IMR-90 (cell line): ENCODE data around the gene EMID1. TPM values are rescaled to one million over a fixed set of nuclear protein-coding genes. Genes with fewer than 3 reads are reported as not detected.

ENCODE experiments used
- ATAC-seq: fragments of 200-7000 bp; cut with Tn5 transposase; 2 replicates; pipeline ENCODE4 v1.9.1; 2020; ENCODE audit warnings: low read depth, mild to moderate bottlenecking, moderate library complexity
- BruUV-seq: library from RNA; stranded (reverse); fragments of 400-500 nt; replicated peaks from 2 replicates; lab custom pipeline; 2021; lab: Mats Ljungman, UMichigan
- CTCF ChIA-PET: fragments of 300-600 bp; formaldehyde crosslinking; extraction: SDS; loops from one replicate; lab custom pipeline; 2021; ENCODE audit warnings: antibody characterized with exemption; lab: Yijun Ruan, JAX
- POLR2A ChIA-PET: fragments of 300-600 bp; sonication (Branson Sonifier 250); formaldehyde crosslinking; loops from one replicate; lab custom pipeline; 2022; ENCODE audit warnings: antibody characterized with exemption; ENCODE audit not compliant: unreplicated experiment; lab: Charles Lee
- DNase-seq: peaks from one replicate; pipeline ENCODE4 v3.0.0; 2013
- H2AFZ ChIP-seq: replicated peaks from 2 replicates; pipeline ENCODE3; 2013; ENCODE audit warnings: low read length, mild to moderate bottlenecking; ENCODE audit not compliant: poor library complexity
- H2AK5ac ChIP-seq: 2 replicates; pipeline ENCODE4 v1.6.1; 2013; ENCODE audit warnings: low read depth, low read length, inconsistent platforms
- H2AK9ac ChIP-seq: replicated peaks from 2 replicates; pipeline ENCODE3; 2013; ENCODE audit warnings: mild to moderate bottlenecking, low read depth, low read length, moderate library complexity; ENCODE audit not compliant: poor library complexity
- H2BK120ac ChIP-seq: 2 replicates; pipeline ENCODE4 v1.6.1; 2013; ENCODE audit warnings: low read depth, low read length, inconsistent platforms
- H2BK15ac ChIP-seq: 3 replicates; pipeline ENCODE4 v1.6.1; 2013; ENCODE audit warnings: low read depth, low read length, inconsistent platforms
- H2BK20ac ChIP-seq: 2 replicates; pipeline ENCODE4 v1.6.1; 2013; ENCODE audit warnings: low read depth, mild to moderate bottlenecking, inconsistent platforms, low read length, moderate library complexity
- H2BK5ac ChIP-seq: 2 replicates; pipeline ENCODE4 v1.6.1; 2013; ENCODE audit warnings: mild to moderate bottlenecking, low read depth, low read length, inconsistent platforms; ENCODE audit not compliant: poor library complexity, severe bottlenecking
- H3K14ac ChIP-seq: replicated peaks from 2 replicates; pipeline ENCODE4 v1.6.1; 2013; ENCODE audit warnings: low read depth, low read length, inconsistent platforms
- H3K18ac ChIP-seq: 2 replicates; pipeline ENCODE4 v1.6.1; 2013; ENCODE audit warnings: low read depth, low read length, control low read depth
- H3K23ac ChIP-seq: 2 replicates; pipeline ENCODE4 v1.6.1; 2013; ENCODE audit warnings: low read depth, low read length, inconsistent platforms
- H3K27ac ChIP-seq: 2 replicates; pipeline ENCODE4 v1.5.1; 2013; ENCODE audit warnings: mild to moderate bottlenecking, control low read depth, low read length; ENCODE audit not compliant: insufficient read depth
- H3K27me3 ChIP-seq: 2 replicates; pipeline ENCODE4 v1.6.1; 2013; ENCODE audit warnings: low read length; ENCODE audit not compliant: control insufficient read depth, insufficient read depth
- H3K36me3 ChIP-seq: 2 replicates; pipeline ENCODE4 v1.6.1; 2013; ENCODE audit warnings: low read length, mixed read lengths; ENCODE audit not compliant: control insufficient read depth, insufficient read depth
- H3K4ac ChIP-seq: 2 replicates; pipeline ENCODE4 v1.6.1; 2013; ENCODE audit warnings: low read depth, low read length, inconsistent platforms
- H3K4me1 ChIP-seq: 2 replicates; pipeline ENCODE4 v1.6.1; 2013; ENCODE audit warnings: low read length, mixed read lengths; ENCODE audit not compliant: control insufficient read depth, insufficient read depth
- H3K4me2 ChIP-seq: 2 replicates; pipeline ENCODE4 v1.6.1; 2013; ENCODE audit warnings: low read depth, mild to moderate bottlenecking, control low read depth, low read length, moderate library complexity
- H3K4me3 ChIP-seq: 2 replicates; pipeline ENCODE4 v1.5.1; 2013; ENCODE audit warnings: low read depth, mild to moderate bottlenecking, control low read depth, low read length, moderate library complexity; ENCODE audit not compliant: insufficient read depth
- H3K56ac ChIP-seq: 2 replicates; pipeline ENCODE4 v1.6.1; 2013; ENCODE audit warnings: low read length, inconsistent platforms; ENCODE audit not compliant: insufficient read depth; ENCODE audit errors: extremely low read depth
- H3K79me1 ChIP-seq, 2 experiments: 2 replicates each; pipeline ENCODE4 v1.6.1; 2013; ENCODE audit warnings: low read length in 2 of 2, inconsistent platforms in 1 of 2, low read depth in 1 of 2
- H3K9ac ChIP-seq: 2 replicates; pipeline ENCODE4 v1.6.1; 2013; ENCODE audit warnings: low read depth, low read length, control low read depth
- H3K9me1 ChIP-seq: 2 replicates; pipeline ENCODE4 v1.6.1; 2013; ENCODE audit warnings: low read length, inconsistent platforms; ENCODE audit not compliant: insufficient read depth
- H3K9me3 ChIP-seq: 2 replicates; pipeline ENCODE4 v1.6.1; 2013; ENCODE audit warnings: low read length; ENCODE audit not compliant: control insufficient read depth, insufficient read depth
- H4K20me1 ChIP-seq: 2 replicates; pipeline ENCODE4 v1.6.1; 2013; ENCODE audit warnings: low read length, inconsistent platforms; ENCODE audit not compliant: insufficient read depth
- H4K5ac ChIP-seq: 2 replicates; pipeline ENCODE4 v1.6.1; 2013; ENCODE audit warnings: mild to moderate bottlenecking, low read depth, low read length, control low read depth
- H4K8ac ChIP-seq, 2 experiments: 2 replicates each; pipeline ENCODE4 v1.6.1; 2013; ENCODE audit warnings: low read depth in 2 of 2, low read length in 2 of 2, control low read depth in 1 of 2, inconsistent platforms in 1 of 2
- H4K91ac ChIP-seq: 2 replicates; pipeline ENCODE4 v1.6.1; 2013; ENCODE audit warnings: low read depth, low read length, inconsistent platforms; ENCODE audit not compliant: insufficient read depth
- BHLHE40 ChIP-seq: fragments of 150-350 bp; IDR thresholded peaks from 2 replicates; pipeline ENCODE4 v1.6.1; 2016; ENCODE audit warnings: mild to moderate bottlenecking, low read depth, low read length
- CEBPB ChIP-seq: IDR thresholded peaks from 2 replicates; pipeline ENCODE4 v1.6.1; 2012; ENCODE audit warnings: low read depth, low read length, improper control_type of control experiment
- CHD1 ChIP-seq: IDR thresholded peaks from 2 replicates; pipeline ENCODE4 v1.6.1; 2012; ENCODE audit warnings: low read depth, low read length, improper control_type of control experiment
- CTCF ChIP-seq: conservative IDR thresholded peaks from 2 replicates; pipeline ENCODE4 v1.5.1; 2012; ENCODE audit warnings: mild to moderate bottlenecking, low read depth, low read length, improper control_type of control experiment
- ELK1 ChIP-seq: fragments of 150-350 bp; IDR thresholded peaks from 2 replicates; pipeline ENCODE4 v1.6.1; 2016; ENCODE audit warnings: low read depth, mild to moderate bottlenecking, low read length, moderate library complexity, borderline replicate concordance
- FOS ChIP-seq: fragments of 150-350 bp; IDR thresholded peaks from 2 replicates; pipeline ENCODE4 v1.6.1; 2016; ENCODE audit warnings: low read depth, low read length
- MAFK ChIP-seq: IDR thresholded peaks from 2 replicates; pipeline ENCODE4 v1.6.1; 2012; ENCODE audit warnings: low read depth, low read length, improper control_type of control experiment
- MAZ ChIP-seq: IDR thresholded peaks from 2 replicates; pipeline ENCODE4 v1.6.1; 2012; ENCODE audit warnings: low read depth, mild to moderate bottlenecking, low read length, improper control_type of control experiment, moderate library complexity, borderline replicate concordance
- MXI1 ChIP-seq: IDR thresholded peaks from 2 replicates; pipeline ENCODE4 v1.6.1; 2012; ENCODE audit warnings: low read depth, mild to moderate bottlenecking, low read length, moderate library complexity, borderline replicate concordance
- NFE2L2 ChIP-seq: fragments of 150-350 bp; IDR thresholded peaks from 2 replicates; pipeline ENCODE4 v1.6.1; 2016; ENCODE audit warnings: low read depth, mild to moderate bottlenecking, low read length
- POLR2A ChIP-seq: IDR thresholded peaks from 2 replicates; pipeline ENCODE4 v1.6.1; 2012; ENCODE audit warnings: mild to moderate bottlenecking, low read depth, low read length
- RAD21 ChIP-seq: IDR thresholded peaks from 2 replicates; pipeline ENCODE4 v1.6.1; 2012; ENCODE audit warnings: low read length, improper control_type of control experiment
- RCOR1 ChIP-seq: IDR thresholded peaks from 2 replicates; pipeline ENCODE4 v1.6.1; 2012; ENCODE audit warnings: mild to moderate bottlenecking, low read length, improper control_type of control experiment; ENCODE audit not compliant: insufficient replicate concordance
- RFX5 ChIP-seq: IDR thresholded peaks from 2 replicates; pipeline ENCODE4 v1.8.0; 2012; ENCODE audit warnings: low read depth, mild to moderate bottlenecking, low read length, moderate library complexity
- SMC3 ChIP-seq: fragments of 150-350 bp; IDR thresholded peaks from 2 replicates; pipeline ENCODE4 v1.6.1; 2016; ENCODE audit warnings: low read depth, mild to moderate bottlenecking, antibody characterized with exemption, low read length, moderate library complexity
- USF2 ChIP-seq: fragments of 150-350 bp; IDR thresholded peaks from 2 replicates; pipeline ENCODE4 v1.6.1; 2017; ENCODE audit warnings: mild to moderate bottlenecking, antibody characterized with exemption, low read length, low read depth
- WGBS, 2 experiments: methylation state at CpG; one replicate each; pipeline versions ENCODE4 v1.1.5 to v1.1.7; 2013; ENCODE audit warnings: missing lambda C conversion rate in 2 of 2; ENCODE audit not compliant: insufficient read length in 1 of 2; ENCODE audit errors: extremely low coverage in 2 of 2; 5-methylcytosine and 5-hydroxymethylcytosine counted together
- dilution Hi-C: fragments of 300-500 bp; cut with HindIII; formaldehyde crosslinking; loops from one replicate; pipeline ENCODE4 v1.14.3; 2018; ENCODE audit warnings: low sequenced_read_pairs; ENCODE audit not compliant: unreplicated experiment
- in situ Hi-C: fragments of 300-500 bp; cut with MboI; formaldehyde crosslinking; loops from 3 replicates; pipeline ENCODE4 v1.14.3; 2019; ENCODE audit warnings: low sequenced_read_pairs, inconsistent platforms, mixed read lengths
- intact Hi-C: fragments of 100-400 bp; cut with micrococcal nuclease; formaldehyde crosslinking; loops from 2 replicates; pipeline ENCODE4 v1.10.0; 2022
- polyA plus RNA-seq, 3 experiments: library from polyadenylated mRNA; depleted of rRNA; stranded (reverse); fragments of >200 nt; gene quantifications; 2 replicates each; pipeline ENCODE4 v1.2.3, GENCODE V29; 2012; ENCODE audit warnings: low replicate concordance in 1 of 3
- total RNA-seq: library from RNA; depleted of rRNA; stranded (reverse); fragments of >200 nt; gene quantifications from 2 replicates; pipeline ENCODE4 v1.2.3, GENCODE V29; 2012

Gene EMID1
- total and polyA plus RNA-seq, 2 of the 4 experiments (the other 2 are of a cell fraction): 0.54 to 1.3 TPM

GRCh38 chr22:29201782-29202181 lies 3.9 kb upstream of the EMID1 start:
- CTCF ChIA-PET: interaction anchor here (1.0 kb wide), 1 partner anchor 44 kb away, joined by 3 read pairs; no protein-coding TSS in a partner anchor
- Histone ChIP-seq H3K9ac (no peak overlapping the region), H4K20me1 (no peaks in the 10 kb centered on the region), H3K4ac (peak overlapping the region; percentile 71), H2BK15ac (peak overlapping the region; percentile 23; the same call in 2 of the 3 replicates), H3K9me1 (peaks cover 15% of the 10 kb centered on the region), H3K27ac (no peak overlapping the region), H2AK5ac (peak overlapping the region; percentile 82), H2AFZ (peak overlapping the region; percentile 85), H3K18ac (no peak overlapping the region), H4K8ac (peak overlapping the region; percentile 42 to 91; a peak in 2 of 4 replicates), H3K9me3 (no peaks in the 10 kb centered on the region), H3K4me3 (no peak overlapping the region), H2AK9ac (peak overlapping the region; percentile 11), H4K5ac (no peak overlapping the region), H3K14ac (peak overlapping the region; percentile 53; the same call in 1 of the 2 replicates), H3K23ac (peak overlapping the region; percentile 16), H2BK20ac (peak overlapping the region; percentile 62; the same call in 1 of the 2 replicates), H3K79me1 (no peaks in the 10 kb centered on the region), H2BK120ac (peak overlapping the region; percentile 78), H3K27me3 (peaks cover 8% of the 10 kb centered on the region), H4K91ac (peak overlapping the region; percentile 78), H3K4me1 (peaks cover 9% of the 10 kb centered on the region; the same call in 1 of the 2 replicates), H2BK5ac (no peak overlapping the region), H3K4me2 (no peak overlapping the region), H3K36me3 (no peaks in the 10 kb centered on the region), H3K56ac (no peak overlapping the region)
- intact Hi-C loops (loop anchor here (2.0 kb wide), 1 partner anchor 43 kb away; no protein-coding TSS in a partner anchor), in situ Hi-C loops (no loop called here), dilution Hi-C loops (no loop called here)
- POLR2A ChIA-PET: no interaction called here
- DNase-seq (no peak), ATAC-seq (no peak)
- WGBS, 2 experiments: 65% methylated on average over 4 of the region's 7 CpGs; no CpG with 5 or more reads in 1 of the 2 experiments
- no TSS peak for BruUV-seq
- TF ChIP-seq RCOR1: no peak
- TF ChIP-seq NFE2L2: no peak
- TF ChIP-seq CHD1: no peak
- no peak for TF ChIP-seq FOS
- no peak for TF ChIP-seq USF2
- TF ChIP-seq CEBPB: no peak
- TF ChIP-seq BHLHE40: no peak
- no peak for TF ChIP-seq RFX5
- TF ChIP-seq RAD21: no peak
- no peak for TF ChIP-seq MAZ
- TF ChIP-seq MAFK: no peak
- TF ChIP-seq MXI1: no peak
- TF ChIP-seq POLR2A: no peak
- TF ChIP-seq ELK1: no peak
- TF ChIP-seq SMC3: no peak
- TF ChIP-seq CTCF: no peak
